ENCODE results near the gene NEURL3.
"Not testable (repeated sequence)": the region's sequence is repeated elsewhere in the genome, so short reads cannot be mapped to it uniquely, and the experiment has no call there.

Gene NEURL3

GRCh38 chr2:96484091-96484490, 21.1 kb downstream of the NEURL3 start:
- DNase-seq (ENCODE audit: low spot score) = no peak

DNA sequence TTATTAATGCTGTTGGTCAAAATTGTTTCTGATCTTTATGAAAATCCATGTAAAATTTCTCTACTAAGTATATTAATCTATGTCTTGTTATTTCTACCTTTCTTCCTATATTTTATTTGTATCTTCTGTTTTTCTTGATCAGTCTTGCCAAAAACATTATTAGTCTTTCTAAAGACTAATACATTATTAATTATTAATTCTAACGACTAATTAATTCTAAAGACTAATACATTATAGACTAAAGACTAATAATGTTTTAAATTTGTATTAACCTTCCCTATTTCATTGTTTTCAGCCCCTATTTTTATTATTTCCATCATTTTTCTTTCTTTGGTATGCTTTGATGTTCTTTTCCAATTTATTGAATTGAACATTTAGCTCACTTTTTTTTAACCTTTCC, 27.7 kb downstream of the NEURL3 start:
- no peak for DNase-seq (ENCODE audit: low spot score)

DNA sequence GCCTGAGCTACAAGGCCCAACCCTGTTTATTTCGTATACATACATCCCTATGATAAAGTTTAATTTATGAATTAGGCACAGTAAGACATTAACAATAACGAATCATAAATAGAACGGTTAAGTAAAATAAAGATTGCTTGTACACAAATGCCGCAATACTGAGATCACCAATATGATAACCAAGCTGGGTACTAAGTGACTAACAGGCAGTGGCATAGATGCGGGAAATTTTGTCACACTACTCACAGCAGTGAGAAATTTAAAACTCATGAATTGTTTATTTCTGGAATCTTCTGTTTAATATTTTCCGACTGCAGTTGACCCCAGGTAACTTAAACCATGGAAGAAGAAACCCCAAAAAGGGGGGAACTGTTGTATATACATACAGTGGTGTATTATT, 33.4 kb downstream of the NEURL3 start:
- no peak for DNase-seq (ENCODE audit: low spot score)

DNA sequence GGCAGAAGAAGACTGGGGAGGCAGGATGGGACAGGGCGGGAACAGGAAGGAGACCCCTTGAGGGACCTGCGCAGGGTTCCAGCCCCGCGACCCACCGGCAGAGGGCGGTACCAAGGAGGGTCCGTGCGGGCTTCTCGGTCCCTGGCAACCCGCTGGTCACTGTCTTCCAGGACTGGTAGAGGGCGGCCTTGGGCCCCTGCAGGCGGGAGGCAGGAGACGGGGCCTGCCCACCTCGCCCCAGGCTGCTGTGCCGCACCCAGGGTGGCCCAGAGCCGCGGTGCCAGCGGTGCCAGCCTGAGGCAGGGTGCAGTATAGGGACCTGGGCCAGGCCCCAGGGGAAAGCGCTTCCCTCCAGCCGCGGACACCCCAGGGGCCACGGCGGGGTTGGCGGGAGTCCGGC, 34.5 kb downstream of the NEURL3 start:
- DNase-seq (ENCODE audit: low spot score) = no peak

DNA sequence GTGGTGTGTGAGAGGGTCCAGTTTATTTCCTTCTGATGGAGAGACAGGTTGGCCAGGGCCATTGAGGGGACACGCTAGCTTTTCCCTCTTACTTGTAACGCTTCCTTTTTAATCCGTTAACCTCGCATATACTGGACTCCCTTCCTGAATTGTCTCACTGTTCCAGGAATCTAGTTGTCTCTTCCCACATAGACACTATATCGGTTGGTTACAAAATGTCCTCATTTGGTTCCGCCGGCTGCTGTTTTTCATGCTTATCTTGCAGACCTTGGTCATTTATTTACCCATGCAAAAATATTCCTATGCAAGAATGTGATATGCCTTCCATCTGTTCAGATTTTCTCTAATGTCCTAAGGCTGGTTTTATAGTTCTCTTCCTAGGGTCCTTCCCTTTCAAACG, 35.0 kb downstream of the NEURL3 start:
- no peak for DNase-seq (ENCODE audit: low spot score)

DNA sequence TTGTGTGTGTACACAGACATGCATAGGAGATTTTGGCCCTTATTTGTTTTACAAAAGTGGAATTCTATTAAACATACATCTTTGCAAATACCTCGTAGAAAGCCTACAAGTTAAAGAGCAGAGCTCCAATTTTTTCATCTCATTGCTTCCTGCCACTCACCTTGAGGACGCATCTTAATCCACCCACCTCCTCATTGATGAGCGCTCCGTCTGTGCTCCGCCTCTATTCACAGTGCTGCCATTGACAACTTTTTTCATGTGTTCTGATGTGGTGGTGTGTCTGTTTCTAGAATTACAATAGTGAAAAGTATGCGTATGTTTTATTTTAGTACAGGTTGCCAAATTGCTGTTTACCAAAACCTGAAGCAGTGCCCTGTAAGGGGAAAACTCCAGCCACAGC, 36.3 kb downstream of the NEURL3 start:
- DNase-seq (ENCODE audit: low spot score) = no peak

GRCh38 chr2:96464651-96465050, 40.5 kb downstream of the NEURL3 start:
- no peak for DNase-seq (ENCODE audit: low spot score)

DNA sequence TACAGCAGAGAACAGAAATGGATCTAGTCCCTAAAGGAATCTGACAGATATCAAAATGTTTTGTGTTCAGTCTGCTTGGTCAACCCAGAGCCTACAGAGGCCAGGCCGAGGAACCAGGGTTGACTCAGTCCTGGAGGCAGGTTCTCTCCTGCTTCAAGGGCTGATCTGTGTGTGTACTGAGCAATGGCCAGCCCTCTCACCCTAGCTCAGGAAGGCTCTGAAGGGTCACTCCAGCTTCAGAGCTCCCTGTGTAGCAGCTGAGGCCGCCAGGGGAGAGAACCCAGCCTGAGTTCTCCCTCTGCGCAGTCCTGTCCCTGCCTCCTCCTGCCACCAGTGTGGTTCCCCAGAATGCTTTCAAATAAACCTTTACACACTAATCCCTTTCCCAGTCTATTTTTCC, 41.1 kb downstream of the NEURL3 start:
- no peak for DNase-seq (ENCODE audit: low spot score)

GRCh38 chr2:96463119-96463518, 42.0 kb downstream of the NEURL3 start:
- DNase-seq (ENCODE audit: low spot score) = no peak

DNA sequence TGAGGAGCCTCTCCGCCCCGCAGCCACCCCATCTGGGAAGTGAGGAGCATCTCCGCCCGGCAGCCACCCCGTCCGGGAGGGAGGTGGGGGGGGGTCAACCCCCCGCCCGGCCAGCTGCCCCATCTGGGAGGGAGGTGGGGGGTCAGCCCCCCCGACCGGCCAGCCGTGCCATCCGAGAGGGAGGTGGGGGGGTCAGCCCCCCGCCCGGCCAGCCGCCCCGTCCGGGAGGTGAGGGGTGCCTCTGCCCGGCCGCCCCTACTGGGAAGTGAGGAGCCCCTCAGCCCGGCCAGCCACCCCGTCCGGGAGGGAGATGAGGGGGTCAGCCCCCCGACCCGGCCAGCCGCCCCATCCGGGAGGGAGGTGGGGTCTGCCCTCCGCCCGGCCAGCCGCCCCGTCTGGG, 43.5 kb downstream of the NEURL3 start:
- not testable (repeated sequence) for DNase-seq (ENCODE audit: low spot score)

DNA sequence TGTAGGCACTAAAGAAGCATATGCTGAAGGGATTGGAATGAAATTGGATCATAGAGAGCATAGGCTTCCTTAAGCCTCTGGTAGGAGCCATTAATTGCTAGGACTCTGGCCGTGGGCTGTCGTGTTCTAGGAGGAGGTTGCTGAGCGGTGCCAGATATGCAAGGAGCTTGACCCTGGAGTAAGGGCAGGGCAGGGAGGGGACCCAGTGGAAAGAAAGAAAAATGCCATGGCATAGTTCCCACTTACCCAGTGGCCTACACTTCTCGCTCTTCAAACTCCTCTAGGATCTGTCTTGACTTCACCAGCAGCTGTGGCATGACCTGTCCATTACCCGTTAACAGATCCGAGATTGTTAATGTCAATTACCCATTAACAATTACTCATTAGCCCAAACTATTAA, 53.1 kb downstream of the NEURL3 start:
- no peak for DNase-seq (ENCODE audit: low spot score)

DNA sequence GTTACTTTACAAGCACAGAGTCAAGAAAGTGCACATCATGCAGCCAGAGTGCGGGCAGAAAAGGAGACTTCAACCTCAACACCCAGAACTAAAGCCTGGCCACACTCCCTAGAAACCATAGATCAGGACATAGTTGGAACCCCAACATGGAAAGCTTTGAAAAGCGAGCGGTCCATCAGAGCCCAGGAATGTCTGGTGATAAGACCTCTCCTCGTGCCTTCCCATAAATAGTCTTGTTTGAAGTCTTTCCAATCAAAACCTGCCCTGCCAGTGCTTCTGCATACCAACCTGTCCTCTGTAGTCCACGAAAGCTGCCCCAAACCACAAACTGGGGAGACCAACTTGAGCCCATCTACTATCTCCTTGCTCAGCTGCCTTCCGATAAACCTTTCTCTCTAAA, 55.5 kb downstream of the NEURL3 start:
- no peak for DNase-seq (ENCODE audit: low spot score)

- DNase-seq (ENCODE audit: low spot score) = no peak
Observed at GRCh38 chr2:96449174-96449573, 56.0 kb downstream of the NEURL3 start.

- DNase-seq (ENCODE audit: low spot score) = no peak
Observed at GRCh38 chr2:96447726-96448125, 57.4 kb downstream of the NEURL3 start.

All from NAMALWA (cell line).